CD4-positive, alpha-beta T cell treated with Interferon gamma for 1 hour (primary cell): ENCODE data around the gene TRIM17.

Experiments used
- DNase-seq: peaks from one replicate; pipeline ENCODE4 v3.0.0-alpha.2; 2020

Gene TRIM17

GRCh38 chr1:228415221-228415620, 1.4 kb downstream of the TRIM17 start:
- no peak for DNase-seq

GRCh38 chr1:228414511-228415211, 2.0 kb downstream of the TRIM17 start:
- DNase-seq: no peak

- no peak for DNase-seq
These were observed 3.2 kb downstream of the TRIM17 start for GRCh38 chr1:228413241-228414010.

GRCh38 chr1:228411548-228412430, 4.9 kb downstream of the TRIM17 start:
- DNase-seq: no peak

- DNase-seq: no peak
These were observed 5.5 kb downstream of the TRIM17 start for GRCh38 chr1:228411121-228411520.

- no peak for DNase-seq
These were observed 6.0 kb downstream of the TRIM17 start for GRCh38 chr1:228410671-228411070.

- DNase-seq: no peak
These were observed 6.6 kb downstream of the TRIM17 start for GRCh38 chr1:228410015-228410414.

GRCh38 chr1:228408869-228409805, 7.5 kb downstream of the TRIM17 start:
- no peak for DNase-seq

- DNase-seq: no peak
These were observed 8.4 kb downstream of the TRIM17 start for GRCh38 chr1:228408041-228408868.

GRCh38 chr1:228407106-228408040, 9.3 kb downstream of the TRIM17 start:
- DNase-seq: no peak

GRCh38 chr1:228405979-228406228, 10.8 kb downstream of the TRIM17 start:
- no peak for DNase-seq

GRCh38 chr1:228405200-228405978, 11.3 kb downstream of the TRIM17 start:
- DNase-seq: no peak

GRCh38 chr1:228404107-228404720, 12.4 kb downstream of the TRIM17 start:
- no peak for DNase-seq

GRCh38 chr1:228403231-228403631, 13.4 kb downstream of the TRIM17 start:
- DNase-seq: no peak

- DNase-seq: no peak
These were observed 14.0 kb downstream of the TRIM17 start for GRCh38 chr1:228402641-228403025.

- no peak for DNase-seq
These were observed 14.7 kb downstream of the TRIM17 start for GRCh38 chr1:228401782-228402640.

- no peak for DNase-seq
These were observed 15.8 kb downstream of the TRIM17 start for GRCh38 chr1:228400692-228401454.
